ENCODE data around the gene CCDC149.
A peak's percentile ranks its signal among the peaks of the same experiment; 100 is the strongest.

CCDC149 gene

GRCh38 chr4:24858550-24858949 is 54.3 kb downstream of the CCDC149 start (continued):
- TF ChIP-seq CREB5 (CRISPR knock-in tag; IDR thresholded peaks at IDR 0.05; ENCODE audit: low read depth), result no peak
- no peak for TF ChIP-seq ZNF70 (CRISPR knock-in tag; IDR thresholded peaks at IDR 0.05)
- TF ChIP-seq BACH2 (CRISPR knock-in tag; IDR thresholded peaks at IDR 0.05; ENCODE audit: borderline replicate concordance), result no peak

- ATAC-seq, result peak; percentile 91
- no peak for TF ChIP-seq BACH2 (CRISPR knock-in tag; IDR thresholded peaks at IDR 0.05; ENCODE audit: borderline replicate concordance)
- no peak for TF ChIP-seq ZNF70 (CRISPR knock-in tag; IDR thresholded peaks at IDR 0.05)
- TF ChIP-seq ZC3H10 (CRISPR knock-in tag; IDR thresholded peaks at IDR 0.05), result peak; percentile 37; the same call in 1 of the 2 replicates
These were observed 54.8 kb downstream of the CCDC149 start for GRCh38 chr4:24858026-24858425.

DNA sequence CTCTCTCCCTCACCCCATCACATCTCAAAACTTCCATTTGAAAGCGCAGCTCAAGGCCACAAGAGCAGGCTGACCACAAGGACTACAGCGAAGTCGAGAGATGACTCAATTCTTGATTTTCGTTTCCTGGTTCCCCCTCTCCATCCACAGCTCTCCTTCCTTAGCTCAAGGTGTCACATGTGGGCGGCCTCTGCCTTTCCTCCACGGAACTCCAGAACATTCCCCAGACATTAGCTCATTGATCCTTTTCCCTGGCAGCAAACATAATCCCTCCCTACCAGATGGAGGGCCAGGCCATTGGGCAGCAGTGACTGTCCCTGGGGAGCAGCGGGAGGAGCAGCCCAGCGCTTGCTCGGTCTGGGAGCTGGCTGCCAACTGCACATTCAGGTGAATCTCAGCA is 56.3 kb downstream of the CCDC149 start:
- no peak for TF ChIP-seq ZC3H10 (CRISPR knock-in tag; IDR thresholded peaks at IDR 0.05)
- no peak for TF ChIP-seq ZNF565 (CRISPR knock-in tag; conservative IDR thresholded peaks at IDR 0.05; ENCODE audit: low read depth)
- TF ChIP-seq TCF4 (CRISPR knock-in tag; IDR thresholded peaks at IDR 0.05; ENCODE audit: borderline replicate concordance), result no peak
- no peak for TF ChIP-seq ZFP30 (CRISPR knock-in tag; IDR thresholded peaks at IDR 0.05)
- TF ChIP-seq ZNF70 (CRISPR knock-in tag; IDR thresholded peaks at IDR 0.05), result no peak
- TF ChIP-seq, protein P1, sequence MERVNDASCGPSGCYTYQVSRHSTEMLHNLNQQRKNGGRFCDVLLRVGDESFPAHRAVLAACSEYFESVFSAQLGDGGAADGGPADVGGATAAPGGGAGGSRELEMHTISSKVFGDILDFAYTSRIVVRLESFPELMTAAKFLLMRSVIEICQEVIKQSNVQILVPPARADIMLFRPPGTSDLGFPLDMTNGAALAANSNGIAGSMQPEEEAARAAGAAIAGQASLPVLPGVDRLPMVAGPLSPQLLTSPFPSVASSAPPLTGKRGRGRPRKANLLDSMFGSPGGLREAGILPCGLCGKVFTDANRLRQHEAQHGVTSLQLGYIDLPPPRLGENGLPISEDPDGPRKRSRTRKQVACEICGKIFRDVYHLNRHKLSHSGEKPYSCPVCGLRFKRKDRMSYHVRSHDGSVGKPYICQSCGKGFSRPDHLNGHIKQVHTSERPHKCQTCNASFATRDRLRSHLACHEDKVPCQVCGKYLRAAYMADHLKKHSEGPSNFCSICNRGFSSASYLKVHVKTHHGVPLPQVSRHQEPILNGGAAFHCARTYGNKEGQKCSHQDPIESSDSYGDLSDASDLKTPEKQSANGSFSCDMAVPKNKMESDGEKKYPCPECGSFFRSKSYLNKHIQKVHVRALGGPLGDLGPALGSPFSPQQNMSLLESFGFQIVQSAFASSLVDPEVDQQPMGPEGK (CRISPR knock-in tag; IDR thresholded peaks at IDR 0.05; ENCODE audit: borderline replicate concordance), result no peak
- TF ChIP-seq PPARA (CRISPR knock-in tag; IDR thresholded peaks at IDR 0.05; ENCODE audit: borderline replicate concordance), result no peak
- ATAC-seq, result peak; percentile 62

GRCh38 chr4:24855741-24856140 is 57.1 kb downstream of the CCDC149 start:
- ATAC-seq, result no peak
- TF ChIP-seq TSHZ2 (CRISPR knock-in tag; IDR thresholded peaks at IDR 0.05) (no peak), BACH2 (CRISPR knock-in tag; IDR thresholded peaks at IDR 0.05; ENCODE audit: borderline replicate concordance) (no peak), SNAI2 (CRISPR knock-in tag; IDR thresholded peaks at IDR 0.05) (no peak), ZFP3 (CRISPR knock-in tag; IDR thresholded peaks at IDR 0.05) (no peak), ARNTL (CRISPR knock-in tag; IDR thresholded peaks at IDR 0.05; ENCODE audit: borderline replicate concordance, low read depth) (no peak), ZNF8 (CRISPR knock-in tag; IDR thresholded peaks at IDR 0.05) (no peak), ESRRG (CRISPR knock-in tag; IDR thresholded peaks at IDR 0.05) (no peak)
- TF ChIP-seq, protein P1 (CRISPR knock-in tag; IDR thresholded peaks at IDR 0.05; ENCODE audit: borderline replicate concordance), result no peak
- TF ChIP-seq, protein P2, sequence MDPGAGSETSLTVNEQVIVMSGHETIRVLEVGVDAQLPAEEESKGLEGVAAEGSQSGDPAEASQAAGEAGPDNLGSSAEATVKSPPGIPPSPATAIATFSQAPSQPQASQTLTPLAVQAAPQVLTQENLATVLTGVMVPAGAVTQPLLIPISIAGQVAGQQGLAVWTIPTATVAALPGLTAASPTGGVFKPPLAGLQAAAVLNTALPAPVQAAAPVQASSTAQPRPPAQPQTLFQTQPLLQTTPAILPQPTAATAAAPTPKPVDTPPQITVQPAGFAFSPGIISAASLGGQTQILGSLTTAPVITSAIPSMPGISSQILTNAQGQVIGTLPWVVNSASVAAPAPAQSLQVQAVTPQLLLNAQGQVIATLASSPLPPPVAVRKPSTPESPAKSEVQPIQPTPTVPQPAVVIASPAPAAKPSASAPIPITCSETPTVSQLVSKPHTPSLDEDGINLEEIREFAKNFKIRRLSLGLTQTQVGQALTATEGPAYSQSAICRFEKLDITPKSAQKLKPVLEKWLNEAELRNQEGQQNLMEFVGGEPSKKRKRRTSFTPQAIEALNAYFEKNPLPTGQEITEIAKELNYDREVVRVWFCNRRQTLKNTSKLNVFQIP (CRISPR knock-in tag; IDR thresholded peaks at IDR 0.05; ENCODE audit: borderline replicate concordance, low read depth), result no peak

- no peak for ATAC-seq
- TF ChIP-seq OSR1 (CRISPR knock-in tag; IDR thresholded peaks at IDR 0.05) (no peak), ESRRG (CRISPR knock-in tag; IDR thresholded peaks at IDR 0.05) (no peak), TSHZ2 (CRISPR knock-in tag; IDR thresholded peaks at IDR 0.05) (no peak), ZC3H10 (CRISPR knock-in tag; IDR thresholded peaks at IDR 0.05) (no peak), ARNTL (CRISPR knock-in tag; IDR thresholded peaks at IDR 0.05; ENCODE audit: borderline replicate concordance, low read depth) (no peak), ZFP3 (CRISPR knock-in tag; IDR thresholded peaks at IDR 0.05) (no peak), RARB (CRISPR knock-in tag; IDR thresholded peaks at IDR 0.05) (no peak), TOX (CRISPR knock-in tag; IDR thresholded peaks at IDR 0.05; ENCODE audit: borderline replicate concordance) (no peak), GLIS3 (CRISPR knock-in tag; IDR thresholded peaks at IDR 0.05) (no peak), PPARA (CRISPR knock-in tag; IDR thresholded peaks at IDR 0.05; ENCODE audit: borderline replicate concordance) (no peak), ZNF565 (CRISPR knock-in tag; conservative IDR thresholded peaks at IDR 0.05; ENCODE audit: low read depth) (no peak)
These were observed 59.7 kb downstream of the CCDC149 start for GRCh38 chr4:24853142-24853541.

All from SK-N-SH treated with all-trans-retinoic acid at 6 μM for 48 hours (cell line).